HG03108 (cell line): ENCODE data around the gene LRRC63.
"Not testable (repeated sequence)": the region's sequence is repeated elsewhere in the genome, so short reads cannot be mapped to it uniquely, and the experiment has no call there.

Source experiments
- ATAC-seq: cut with Tn5 transposase; IDR thresholded peaks from one replicate; pipeline ENCODE4 v1.9.1; 2021; ENCODE audit warnings: moderate library complexity; ENCODE audit not compliant: unreplicated experiment

The LRRC63 gene

GRCh38 chr13:46181377-46181839 is 30.3 kb upstream of the LRRC63 start:
- ATAC-seq: no peak

DNA sequence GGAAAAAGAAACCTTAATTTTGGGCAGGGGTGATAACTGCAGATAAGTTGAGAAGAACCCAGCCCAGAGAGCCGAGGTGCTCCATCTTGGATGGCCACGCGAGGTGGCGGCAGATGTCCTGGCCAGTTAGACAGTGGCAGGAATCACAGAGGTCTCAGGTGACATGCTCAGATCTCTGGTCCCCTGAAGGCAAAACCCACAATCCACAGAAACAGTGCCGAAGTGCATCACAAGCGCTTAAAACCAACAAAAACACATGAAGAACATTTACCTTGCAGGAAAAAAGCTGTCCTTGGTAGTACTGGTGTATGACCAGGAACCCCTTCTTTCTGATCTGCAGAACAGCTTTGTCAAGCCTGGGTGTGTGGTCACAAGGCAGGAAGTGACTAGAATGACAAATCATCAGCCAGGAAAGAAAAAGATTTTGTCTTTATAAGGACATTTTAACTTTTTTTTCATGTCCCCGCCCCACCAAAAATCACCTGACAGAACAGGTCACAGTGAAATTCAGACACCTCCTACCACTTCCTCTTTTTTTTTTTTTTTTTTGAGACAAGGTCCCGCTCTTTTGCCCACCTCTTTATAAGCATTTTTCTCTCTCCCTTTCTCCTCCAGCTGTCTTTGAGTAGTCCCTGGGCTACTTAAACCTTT is 29.8 kb upstream of the LRRC63 start, which contains the start of gene LCP1:
LCP1 (minus strand) TSS at position 338 of the 651 bp plus-strand sequence. CDS start 22,515 bp downstream, outside the sequence.
- peak; percentile 57 for ATAC-seq

DNA sequence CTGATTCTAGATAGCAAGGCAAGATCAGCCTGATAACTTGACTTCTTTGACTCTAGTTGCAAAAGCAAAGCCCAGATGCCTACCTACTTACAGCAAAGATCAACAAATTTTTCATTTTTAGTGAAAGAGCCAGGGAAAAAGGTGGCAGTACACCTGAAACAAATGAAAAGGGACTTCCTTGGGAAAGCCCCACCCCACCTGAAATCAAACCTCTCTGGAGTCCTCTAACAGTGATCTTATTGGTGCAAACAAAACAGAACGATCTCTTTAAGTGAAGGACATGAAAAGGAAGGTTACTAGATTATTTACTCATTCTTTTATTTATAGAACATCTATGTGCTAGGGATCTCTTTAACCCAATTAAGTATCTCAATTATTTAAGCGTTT is 29.2 kb upstream of the LRRC63 start:
- ATAC-seq: peak; percentile 2

DNA sequence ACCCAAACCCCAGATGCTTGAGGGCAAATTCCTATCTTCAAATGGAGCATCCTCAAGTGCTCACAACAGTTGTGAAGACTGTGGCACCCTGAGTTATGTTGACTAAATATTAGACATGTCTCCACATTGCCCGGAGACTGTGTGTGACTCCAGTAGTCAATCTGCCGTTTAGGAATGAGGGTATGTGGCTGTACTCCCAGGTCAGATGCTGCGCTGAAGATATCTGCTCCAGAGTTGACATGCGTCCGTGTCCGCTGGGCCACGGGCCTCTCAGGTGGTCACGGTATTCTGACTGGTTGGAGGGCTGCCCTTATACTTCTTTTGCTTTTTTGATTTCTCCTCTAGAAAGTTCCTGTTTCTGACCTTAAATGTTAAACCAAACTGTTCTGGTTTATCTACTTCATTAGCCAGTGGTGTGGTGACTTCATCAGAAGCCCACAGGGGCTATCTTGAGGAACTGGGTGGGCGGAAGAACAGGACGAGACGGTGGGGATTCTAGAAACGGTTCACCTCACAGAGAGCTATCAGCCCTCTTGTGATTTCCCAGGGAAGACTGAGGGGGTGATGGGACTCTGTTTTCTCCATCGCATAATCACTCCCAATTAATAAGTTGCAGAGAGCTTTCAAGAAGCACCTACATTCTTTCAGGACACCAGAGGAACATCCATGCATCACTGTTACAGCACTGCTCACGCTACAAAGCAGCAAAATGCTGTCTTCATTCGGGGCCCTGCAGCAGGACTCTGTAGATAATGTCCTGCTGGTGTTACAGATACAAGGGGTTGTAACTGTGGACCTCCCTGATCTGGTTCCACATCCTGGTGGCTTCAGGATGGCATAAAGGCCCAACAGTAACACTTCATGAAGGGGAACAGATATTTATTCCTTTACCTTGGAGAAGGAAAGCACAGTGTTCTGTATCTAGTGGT is 28.4 kb upstream of the LRRC63 start:
- ATAC-seq: no peak

DNA sequence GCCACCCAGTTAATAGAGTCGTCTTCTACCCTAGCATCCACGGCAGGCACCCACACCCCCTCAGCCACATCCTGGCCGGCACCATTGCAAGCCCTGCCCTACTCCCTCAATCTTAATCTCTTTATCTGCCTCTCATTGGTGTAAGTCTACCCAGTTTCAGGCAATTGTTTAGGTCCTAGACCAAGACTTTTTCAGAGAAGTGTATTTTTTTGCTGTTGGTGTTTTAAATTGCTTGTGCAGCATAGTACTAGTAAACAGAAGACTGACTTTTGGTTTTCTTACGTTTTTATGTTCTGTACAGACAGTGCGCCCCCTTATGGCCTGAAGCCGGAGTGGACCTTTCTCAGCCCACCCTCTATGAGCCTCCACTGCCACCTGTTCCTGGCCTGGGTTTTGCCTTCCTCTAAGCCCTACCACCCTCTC is 27.4 kb upstream of the LRRC63 start:
- peak; percentile 39 for ATAC-seq

DNA sequence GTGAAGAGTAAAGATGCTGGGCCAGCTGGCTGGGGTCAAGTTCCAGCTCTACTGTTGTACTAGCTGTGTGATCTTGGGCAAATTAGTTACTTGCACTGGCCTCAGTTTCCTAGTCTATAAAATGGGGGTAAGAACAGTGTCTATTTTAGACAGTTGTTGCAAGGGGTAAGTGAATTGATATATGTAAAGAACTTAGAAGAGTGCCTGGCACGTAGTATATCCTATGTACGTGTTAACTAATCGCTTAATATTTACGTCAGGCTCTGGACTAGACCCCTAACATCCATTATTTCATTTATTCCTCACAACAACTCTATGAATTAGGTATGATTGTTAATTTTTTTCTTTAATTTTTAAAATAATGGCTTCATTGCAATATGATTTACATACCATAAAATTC is 26.1 kb upstream of the LRRC63 start:
- ATAC-seq: no peak

GRCh38 chr13:46192412-46192811 is 19.3 kb upstream of the LRRC63 start:
- ATAC-seq: no peak

GRCh38 chr13:46195016-46195415 is 16.7 kb upstream of the LRRC63 start:
- no peak for ATAC-seq

- no peak for ATAC-seq
These were observed 14.3 kb upstream of the LRRC63 start for GRCh38 chr13:46197299-46198048.

- ATAC-seq: no peak
These were observed 13.0 kb upstream of the LRRC63 start for GRCh38 chr13:46198696-46199193.

- ATAC-seq: peak; percentile 51
These were observed 9.4 kb upstream of the LRRC63 start for GRCh38 chr13:46202188-46202795.

- no peak for ATAC-seq
These were observed 8.8 kb upstream of the LRRC63 start for GRCh38 chr13:46202966-46203365.

GRCh38 chr13:46206143-46206542 is 5.6 kb upstream of the LRRC63 start:
- ATAC-seq: no peak

DNA sequence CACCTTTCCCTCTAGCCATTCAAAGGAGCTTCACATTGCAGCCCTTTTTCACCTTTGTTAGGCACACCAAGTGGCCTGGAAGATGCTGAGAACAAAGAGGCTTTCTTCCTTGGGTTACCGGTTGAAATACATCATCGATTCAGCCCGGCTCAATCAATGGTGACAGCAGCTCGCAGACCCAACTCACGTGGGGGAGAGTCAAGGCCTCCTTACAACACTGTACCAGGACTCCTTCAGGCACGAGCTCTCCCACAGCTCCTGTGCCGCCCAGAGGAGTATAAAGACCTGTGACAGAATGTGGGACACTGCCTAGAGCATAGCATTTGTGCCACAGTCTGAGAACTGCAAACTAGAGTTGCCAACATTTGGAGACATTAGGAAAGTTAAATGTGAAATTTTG is 3.9 kb upstream of the LRRC63 start:
- ATAC-seq: no peak

GRCh38 chr13:46210362-46211083 is 1.2 kb upstream of the LRRC63 start:
- ATAC-seq: no peak

GRCh38 chr13:46211116-46211482 is 629 bp upstream of the LRRC63 start:
- no peak for ATAC-seq

- no peak for ATAC-seq
These were observed 1.5 kb downstream of the LRRC63 start for GRCh38 chr13:46213242-46213641.

DNA sequence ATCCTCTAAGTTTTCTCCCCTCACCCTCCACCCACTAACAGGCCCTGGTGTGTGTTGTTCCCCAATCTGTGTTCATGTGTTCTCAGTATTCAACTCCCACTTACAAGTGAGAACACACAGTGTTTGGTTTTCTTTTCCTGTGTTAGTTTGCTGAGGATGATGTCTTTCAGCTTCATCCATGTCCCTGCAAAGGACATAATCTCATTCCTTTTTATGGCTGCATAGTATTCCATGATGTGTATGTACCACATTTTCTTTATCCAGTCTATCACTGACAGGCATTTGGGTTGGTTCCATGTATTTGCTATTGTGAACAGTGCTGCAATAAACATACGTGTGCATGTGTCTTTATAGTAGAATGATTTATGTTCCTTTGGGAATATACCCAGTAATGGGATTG is 3.0 kb downstream of the LRRC63 start:
- ATAC-seq: not testable (repeated sequence)

- ATAC-seq: not testable (repeated sequence)
These were observed 8.5 kb downstream of the LRRC63 start for GRCh38 chr13:46220234-46220633.

GRCh38 chr13:46229251-46229650 is 17.5 kb downstream of the LRRC63 start:
- ATAC-seq: no peak
